Measurements from ENCODE around the gene PRPF19. TPM values are rescaled to one million over a fixed set of nuclear protein-coding genes. Genes with fewer than 3 reads are reported as not detected.

Gene PRPF19
- polyA plus RNA-seq, 1 of the 3 experiments (the other 2 are of a cell fraction) = 58.9 TPM

GRCh38 chr11:60900673-60901404 is 5.5 kb downstream of the PRPF19 start:
- WGBS (ENCODE audit: low lambda C conversion rate) = 97% methylated on average over 5 of the region's 13 CpGs
- ChIA-PET POLR2A (no interaction called here), CTCF (interaction anchor here (1.3 to 21.9 kb wide), 9 partner anchors 12 to 228 kb away, joined by 3 to 550 read pairs (median 13); partner anchors contain the start of genes CCDC86, TMEM109 and TMEM132A)
- peaks cover 13% of the 10 kb centered on the region for H3F3A ChIP-seq (replicated peaks; ENCODE audit: insufficient read depth)
- H3K9ac ChIP-seq = no peak overlapping the region
- no peak for DNase-seq
- no peak overlapping the region for H2AFZ ChIP-seq (ENCODE audit: low read depth)
- peaks cover 57 to 81% of the 10 kb centered on the region in 2 experiments for H3K36me3 ChIP-seq (replicated peaks in 1 of 2; ENCODE audit: control insufficient read depth in 1 of 2, insufficient read depth in 2 of 2, low read length in 1 of 2)
- H3K4me2 ChIP-seq = no peak overlapping the region
- H3K4me3 ChIP-seq (ENCODE audit: low read depth in 2 of 2, low read length in 1 of 2) = no peak overlapping the region
- H3K9me3 ChIP-seq = no peaks in the 10 kb centered on the region
- H3K27me3 ChIP-seq (ENCODE audit: insufficient read depth) = no peaks in the 10 kb centered on the region
- no peaks in the 10 kb centered on the region for H3K9me2 ChIP-seq
- H4K20me1 ChIP-seq (ENCODE audit: insufficient read depth) = peaks cover 23% of the 10 kb centered on the region
- no peak for TF ChIP-seq MAX (IDR thresholded peaks at IDR 0.05; ENCODE audit: low read depth)
- TF ChIP-seq GATA2 (CRISPR knock-in tag; IDR thresholded peaks at IDR 0.05) = no peak
- TF ChIP-seq POLR2AphosphoS5 (IDR thresholded peaks at IDR 0.05; ENCODE audit: low read depth, low read length) = no peak
- TF ChIP-seq EP300 (IDR thresholded peaks at IDR 0.05; ENCODE audit: borderline replicate concordance in 1 of 2, low read depth in 1 of 2, low read length in 1 of 2) = no peak
- TF ChIP-seq MXI1 (IDR thresholded peaks at IDR 0.05; ENCODE audit: low read depth, low read length) = no peak
- TF ChIP-seq YY1 (IDR thresholded peaks at IDR 0.05; ENCODE audit: low read depth) = no peak
- no peak for TF ChIP-seq ELF1 (IDR thresholded peaks at IDR 0.05)
- no peak for TF ChIP-seq FOSL2 (IDR thresholded peaks at IDR 0.05; ENCODE audit: borderline replicate concordance, low read depth)
- no peak for TF ChIP-seq TCF12 (IDR thresholded peaks at IDR 0.05)
- no peak for TF ChIP-seq CTCF (IDR thresholded peaks at IDR 0.05)
- no peak for TF ChIP-seq RAD21 (IDR thresholded peaks at IDR 0.05; ENCODE audit: low read length)
- no peak for TF ChIP-seq NFIC (IDR thresholded peaks at IDR 0.05; ENCODE audit: borderline replicate concordance)
- no peak for TF ChIP-seq NRF1 (IDR thresholded peaks at IDR 0.05; ENCODE audit: low read depth, low read length)
- no peak for TF ChIP-seq ZBTB33 (IDR thresholded peaks at IDR 0.05; ENCODE audit: borderline replicate concordance, low read depth)
- TF ChIP-seq RCOR1 (IDR thresholded peaks at IDR 0.05; ENCODE audit: low read length) = no peak
- no peak for TF ChIP-seq USF2 (IDR thresholded peaks at IDR 0.05; ENCODE audit: borderline replicate concordance, low read depth, low read length)
- peaks cover 0 to 14% of the 10 kb centered on the region in 2 experiments; a peak in 2 of 4 replicates for H3K4me1 ChIP-seq (ENCODE audit: control insufficient read depth in 1 of 2, insufficient read depth in 2 of 2, low read depth in 1 of 2, low read length in 1 of 2)
- peaks cover 39% of the 10 kb centered on the region for H3K79me2 ChIP-seq (ENCODE audit: insufficient read depth)
- no peak overlapping the region for H3K27ac ChIP-seq (ENCODE audit: low read depth in 2 of 2, low read length in 1 of 2)
